ENCODE results near the gene CCDC91.
"Not testable (repeated sequence)": the region's sequence is repeated elsewhere in the genome, so short reads cannot be mapped to it uniquely, and the experiment has no call there.

CCDC91 gene

DNA sequence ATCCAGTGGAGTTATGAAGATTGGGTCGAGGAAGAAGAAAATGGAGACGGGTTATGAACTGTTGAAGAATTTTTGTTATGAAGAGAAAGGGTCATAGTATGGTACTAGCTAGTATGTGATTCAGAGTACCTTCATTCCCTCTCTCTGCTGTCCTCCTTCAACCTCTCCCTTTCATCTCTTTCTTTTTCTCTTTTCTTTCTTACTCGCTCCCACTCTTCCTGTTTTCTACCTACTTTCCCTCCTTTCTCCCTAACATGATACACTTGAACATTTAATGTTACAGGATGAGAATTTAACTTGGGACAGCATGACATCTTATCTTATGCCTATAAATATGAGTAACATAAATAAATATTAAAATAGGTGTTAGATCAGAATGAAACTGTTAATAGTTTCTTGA is 112.9 kb downstream of the CCDC91 start:
- no peaks in the 10 kb centered on the region for H3K27me3 ChIP-seq (ENCODE audit: control insufficient read depth, insufficient read depth, low read length)
- H3K27ac ChIP-seq (ENCODE audit: low read length), result no peak overlapping the region
- H3K9ac ChIP-seq (ENCODE audit: low read length), result no peak overlapping the region
- H3K36me3 ChIP-seq (ENCODE audit: control insufficient read depth, low read depth, low read length), result no peaks in the 10 kb centered on the region
- peaks cover 6% of the 10 kb centered on the region for H3K4me1 ChIP-seq (ENCODE audit: control insufficient read depth, low read depth, low read length)
- no peaks in the 10 kb centered on the region for H3K9me3 ChIP-seq (ENCODE audit: control insufficient read depth, low read depth, low read length)
- no peak overlapping the region for H3K4me3 ChIP-seq (ENCODE audit: low read length)

GRCh38 chr12:28306535-28306934 is 116.3 kb downstream of the CCDC91 start:
- Histone ChIP-seq H3K4me1 (ENCODE audit: control insufficient read depth, low read depth, low read length) (no peaks in the 10 kb centered on the region), H3K4me3 (ENCODE audit: low read length) (no peak overlapping the region), H3K9ac (ENCODE audit: low read length) (no peak overlapping the region), H3K27ac (ENCODE audit: low read length) (no peak overlapping the region), H3K27me3 (ENCODE audit: control insufficient read depth, insufficient read depth, low read length) (no peaks in the 10 kb centered on the region), H3K9me3 (ENCODE audit: control insufficient read depth, low read depth, low read length) (no peaks in the 10 kb centered on the region), H3K36me3 (ENCODE audit: control insufficient read depth, low read depth, low read length) (no peaks in the 10 kb centered on the region)

DNA sequence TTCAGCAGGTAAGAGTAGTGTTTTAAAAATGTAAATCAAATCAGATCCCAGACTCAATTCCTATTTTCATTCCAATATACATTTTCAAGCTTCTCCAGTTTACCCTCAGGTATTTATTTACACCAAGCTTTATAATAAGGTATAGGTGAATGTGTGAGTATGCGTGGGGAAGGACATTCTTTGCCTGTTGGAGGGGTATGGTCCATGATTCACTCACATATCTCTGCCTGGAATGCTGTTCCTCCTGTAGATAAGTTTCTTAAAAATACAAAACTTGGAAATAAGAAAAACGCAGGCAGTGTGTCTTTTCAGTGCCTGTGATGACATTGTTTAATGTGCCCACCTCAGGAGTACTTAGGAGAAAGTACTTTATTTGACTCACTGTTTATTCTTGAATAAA is 118.6 kb downstream of the CCDC91 start:
- H3K4me1 ChIP-seq (ENCODE audit: control insufficient read depth, low read depth, low read length), result peaks cover 4% of the 10 kb centered on the region
- H3K4me3 ChIP-seq (ENCODE audit: low read length), result no peak overlapping the region
- no peaks in the 10 kb centered on the region for H3K36me3 ChIP-seq (ENCODE audit: control insufficient read depth, low read depth, low read length)
- H3K9ac ChIP-seq (ENCODE audit: low read length), result no peak overlapping the region
- no peaks in the 10 kb centered on the region for H3K9me3 ChIP-seq (ENCODE audit: control insufficient read depth, low read depth, low read length)
- no peak overlapping the region for H3K27ac ChIP-seq (ENCODE audit: low read length)
- no peaks in the 10 kb centered on the region for H3K27me3 ChIP-seq (ENCODE audit: control insufficient read depth, insufficient read depth, low read length)

- Histone ChIP-seq H3K27me3 (ENCODE audit: control insufficient read depth, insufficient read depth, low read length) (no peaks in the 10 kb centered on the region), H3K4me3 (ENCODE audit: low read length) (no peak overlapping the region), H3K9me3 (ENCODE audit: control insufficient read depth, low read depth, low read length) (no peaks in the 10 kb centered on the region), H3K9ac (ENCODE audit: low read length) (no peak overlapping the region), H3K27ac (ENCODE audit: low read length) (no peak overlapping the region), H3K4me1 (ENCODE audit: control insufficient read depth, low read depth, low read length) (peaks cover 4% of the 10 kb centered on the region), H3K36me3 (ENCODE audit: control insufficient read depth, low read depth, low read length) (no peaks in the 10 kb centered on the region)
Observed at GRCh38 chr12:28313631-28314030, 123.4 kb downstream of the CCDC91 start.

DNA sequence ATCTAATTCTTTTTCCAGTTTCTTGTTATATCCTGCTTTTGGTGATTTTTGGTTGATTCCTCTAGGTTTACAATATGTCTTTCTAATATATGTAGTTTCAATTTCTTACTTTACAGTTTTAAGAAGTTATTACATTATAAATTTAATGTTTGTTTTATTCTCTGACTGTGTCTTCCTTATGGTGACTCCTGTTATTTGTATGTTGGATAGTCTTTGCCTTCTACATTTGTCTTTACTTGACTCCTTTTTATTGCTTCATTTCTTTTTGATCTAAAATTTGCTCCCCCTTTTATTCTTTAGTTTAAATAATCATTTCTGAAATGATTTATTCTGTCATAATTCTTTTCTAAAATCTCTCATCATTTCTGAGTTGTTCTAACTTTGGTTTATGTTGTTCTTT is 125.8 kb downstream of the CCDC91 start:
- Histone ChIP-seq H3K27me3 (ENCODE audit: control insufficient read depth, insufficient read depth, low read length) (no peaks in the 10 kb centered on the region), H3K9me3 (ENCODE audit: control insufficient read depth, low read depth, low read length) (no peaks in the 10 kb centered on the region), H3K4me3 (ENCODE audit: low read length) (no peak overlapping the region)

DNA sequence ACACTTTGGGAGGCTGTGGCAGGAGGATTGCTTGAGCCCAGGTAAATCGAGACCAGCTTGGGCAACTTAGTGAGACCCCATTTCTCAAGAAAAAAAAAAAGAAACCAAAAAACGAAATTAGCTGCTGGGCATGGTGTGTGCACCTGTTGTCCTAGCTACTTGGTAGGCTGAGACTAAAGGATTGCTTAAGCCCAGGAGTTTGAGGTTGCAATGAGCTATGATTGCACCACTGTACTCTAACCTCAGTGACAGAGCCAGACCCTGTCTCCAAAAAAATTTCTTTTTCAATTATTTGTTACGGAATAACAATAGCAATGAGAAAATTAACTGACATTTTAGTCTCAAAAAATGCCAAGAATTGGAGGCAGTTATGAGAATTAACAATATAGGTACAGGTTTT is 128.0 kb downstream of the CCDC91 start:
- no peaks in the 10 kb centered on the region for H3K36me3 ChIP-seq (ENCODE audit: control insufficient read depth, low read depth, low read length)
- no peak overlapping the region for H3K4me3 ChIP-seq (ENCODE audit: low read length)
- peaks cover 7% of the 10 kb centered on the region for H3K4me1 ChIP-seq (ENCODE audit: control insufficient read depth, low read depth, low read length)
- no peak overlapping the region for H3K9ac ChIP-seq (ENCODE audit: low read length)
- no peak overlapping the region for H3K27ac ChIP-seq (ENCODE audit: low read length)
- no peaks in the 10 kb centered on the region for H3K27me3 ChIP-seq (ENCODE audit: control insufficient read depth, insufficient read depth, low read length)
- H3K9me3 ChIP-seq (ENCODE audit: control insufficient read depth, low read depth, low read length), result no peaks in the 10 kb centered on the region

More for the DNA sequence above, 125.8 kb downstream of the CCDC91 start:
- Histone ChIP-seq H3K36me3 (ENCODE audit: control insufficient read depth, low read depth, low read length) (no peaks in the 10 kb centered on the region), H3K4me1 (ENCODE audit: control insufficient read depth, low read depth, low read length) (peaks cover 10% of the 10 kb centered on the region), H3K9ac (ENCODE audit: low read length) (no peak overlapping the region), H3K27ac (ENCODE audit: low read length) (no peak overlapping the region)

DNA sequence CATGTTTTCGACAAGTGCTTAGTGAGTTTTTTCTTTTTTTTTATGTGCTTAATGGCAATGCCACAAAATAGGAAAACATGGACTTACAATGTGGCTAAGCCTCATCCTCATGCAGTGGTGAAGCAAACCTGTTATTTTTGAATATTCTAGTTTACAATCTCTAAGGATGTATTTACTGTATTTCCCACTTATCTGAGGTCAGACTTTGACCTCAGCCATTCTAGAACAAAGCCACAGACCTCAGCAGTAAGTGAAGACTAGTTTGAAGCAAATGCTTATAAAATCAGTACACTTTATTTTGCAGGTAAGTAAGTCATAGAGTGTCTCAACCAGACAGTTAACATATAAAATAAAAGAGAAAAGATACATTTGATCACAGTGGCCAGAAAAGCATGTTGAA is 130.1 kb downstream of the CCDC91 start:
- Histone ChIP-seq H3K4me3 (ENCODE audit: low read length) (no peak overlapping the region), H3K9me3 (ENCODE audit: control insufficient read depth, low read depth, low read length) (no peaks in the 10 kb centered on the region), H3K9ac (ENCODE audit: low read length) (no peak overlapping the region), H3K27me3 (ENCODE audit: control insufficient read depth, insufficient read depth, low read length) (no peaks in the 10 kb centered on the region), H3K36me3 (ENCODE audit: control insufficient read depth, low read depth, low read length) (no peaks in the 10 kb centered on the region), H3K4me1 (ENCODE audit: control insufficient read depth, low read depth, low read length) (peaks cover 10% of the 10 kb centered on the region), H3K27ac (ENCODE audit: low read length) (no peak overlapping the region)

GRCh38 chr12:28327722-28328121 is 137.5 kb downstream of the CCDC91 start:
- Histone ChIP-seq H3K4me1 (ENCODE audit: control insufficient read depth, low read depth, low read length) (peaks cover 3% of the 10 kb centered on the region), H3K27ac (ENCODE audit: low read length) (no peak overlapping the region), H3K4me3 (ENCODE audit: low read length) (no peak overlapping the region), H3K9ac (ENCODE audit: low read length) (no peak overlapping the region), H3K9me3 (ENCODE audit: control insufficient read depth, low read depth, low read length) (no peaks in the 10 kb centered on the region), H3K36me3 (ENCODE audit: control insufficient read depth, low read depth, low read length) (no peaks in the 10 kb centered on the region), H3K27me3 (ENCODE audit: control insufficient read depth, insufficient read depth, low read length) (no peaks in the 10 kb centered on the region)

- H3K27ac ChIP-seq (ENCODE audit: low read length), result no peak overlapping the region
- no peak overlapping the region for H3K9ac ChIP-seq (ENCODE audit: low read length)
- H3K4me3 ChIP-seq (ENCODE audit: low read length), result no peak overlapping the region
- H3K36me3 ChIP-seq (ENCODE audit: control insufficient read depth, low read depth, low read length), result no peaks in the 10 kb centered on the region
- H3K27me3 ChIP-seq (ENCODE audit: control insufficient read depth, insufficient read depth, low read length), result no peaks in the 10 kb centered on the region
- H3K4me1 ChIP-seq (ENCODE audit: control insufficient read depth, low read depth, low read length), result peaks cover 3% of the 10 kb centered on the region
- no peaks in the 10 kb centered on the region for H3K9me3 ChIP-seq (ENCODE audit: control insufficient read depth, low read depth, low read length)
Observed at GRCh38 chr12:28328967-28329366, 138.7 kb downstream of the CCDC91 start.

DNA sequence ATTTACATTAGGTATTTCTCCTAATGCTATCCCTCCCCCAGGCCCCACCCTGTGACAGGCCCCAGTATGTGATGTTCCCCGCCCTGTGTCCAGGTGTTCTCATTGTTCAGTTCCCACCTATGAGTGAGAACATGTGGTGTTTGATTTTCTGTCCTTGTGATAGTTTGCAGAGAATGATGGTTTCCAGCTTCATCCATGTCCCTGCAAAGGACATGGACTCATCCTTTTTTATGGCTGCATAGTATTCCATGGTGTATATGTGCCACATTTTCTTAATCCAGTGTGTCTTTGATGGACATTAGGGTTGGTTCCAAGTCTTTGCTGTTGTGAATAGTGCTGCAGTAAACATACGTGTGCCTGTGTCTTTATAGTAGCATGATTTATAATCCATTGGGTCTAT is 139.5 kb downstream of the CCDC91 start:
- H3K27me3 ChIP-seq (ENCODE audit: control insufficient read depth, insufficient read depth, low read length); H3K36me3 ChIP-seq (ENCODE audit: control insufficient read depth, low read depth, low read length); H3K9ac ChIP-seq (ENCODE audit: low read length); H3K4me3 ChIP-seq (ENCODE audit: low read length); H3K27ac ChIP-seq (ENCODE audit: low read length); H3K4me1 ChIP-seq (ENCODE audit: control insufficient read depth, low read depth, low read length); H3K9me3 ChIP-seq (ENCODE audit: control insufficient read depth, low read depth, low read length): not testable (repeated sequence)

DNA sequence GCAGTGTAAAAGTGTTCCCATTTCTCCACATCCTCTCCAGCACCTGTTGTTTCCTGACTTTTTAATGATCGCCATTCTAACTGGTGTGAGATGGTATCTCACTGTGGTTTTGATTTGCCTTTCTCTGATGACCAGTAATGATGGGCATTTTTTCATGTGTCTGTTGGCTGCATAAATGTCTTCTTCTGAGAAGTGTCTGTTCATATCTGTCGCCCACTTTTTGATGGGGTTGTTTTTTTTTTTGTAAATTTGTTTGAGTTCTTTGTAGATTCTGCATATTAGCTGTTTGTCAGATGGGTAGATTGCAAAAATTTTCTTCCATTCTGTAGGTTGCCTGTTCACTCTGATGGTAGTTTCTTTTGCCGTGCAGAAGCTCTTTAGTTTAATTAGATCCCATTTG is 140.0 kb downstream of the CCDC91 start:
- not testable (repeated sequence) for H3K27ac ChIP-seq (ENCODE audit: low read length); H3K27me3 ChIP-seq (ENCODE audit: control insufficient read depth, insufficient read depth, low read length); H3K4me3 ChIP-seq (ENCODE audit: low read length); H3K9ac ChIP-seq (ENCODE audit: low read length); H3K9me3 ChIP-seq (ENCODE audit: control insufficient read depth, low read depth, low read length); H3K4me1 ChIP-seq (ENCODE audit: control insufficient read depth, low read depth, low read length); H3K36me3 ChIP-seq (ENCODE audit: control insufficient read depth, low read depth, low read length)

- Histone ChIP-seq H3K9me3 (ENCODE audit: control insufficient read depth, low read depth, low read length) (no peaks in the 10 kb centered on the region), H3K4me3 (ENCODE audit: low read length) (no peak overlapping the region), H3K36me3 (ENCODE audit: control insufficient read depth, low read depth, low read length) (no peaks in the 10 kb centered on the region), H3K9ac (ENCODE audit: low read length) (no peak overlapping the region), H3K27me3 (ENCODE audit: control insufficient read depth, insufficient read depth, low read length) (no peaks in the 10 kb centered on the region), H3K4me1 (ENCODE audit: control insufficient read depth, low read depth, low read length) (no peaks in the 10 kb centered on the region), H3K27ac (ENCODE audit: low read length) (no peak overlapping the region)
Observed at GRCh38 chr12:28331130-28331529, 140.9 kb downstream of the CCDC91 start.

Measured in iPS-18a (cell line).